HG03432 (cell line): Measurements from ENCODE around the gene ZNF428.
A peak's percentile ranks its signal among the peaks of the same experiment; 100 is the strongest.

Experiments
- ATAC-seq: cut with Tn5 transposase; IDR thresholded peaks from one replicate; pipeline ENCODE4 v1.9.1; 2021; ENCODE audit warnings: mild to moderate bottlenecking, moderate library complexity; ENCODE audit not compliant: unreplicated experiment

The ZNF428 gene

GRCh38 chr19:43564800-43565199 is 54.6 kb downstream of the ZNF428 start:
- ATAC-seq = no peak

DNA sequence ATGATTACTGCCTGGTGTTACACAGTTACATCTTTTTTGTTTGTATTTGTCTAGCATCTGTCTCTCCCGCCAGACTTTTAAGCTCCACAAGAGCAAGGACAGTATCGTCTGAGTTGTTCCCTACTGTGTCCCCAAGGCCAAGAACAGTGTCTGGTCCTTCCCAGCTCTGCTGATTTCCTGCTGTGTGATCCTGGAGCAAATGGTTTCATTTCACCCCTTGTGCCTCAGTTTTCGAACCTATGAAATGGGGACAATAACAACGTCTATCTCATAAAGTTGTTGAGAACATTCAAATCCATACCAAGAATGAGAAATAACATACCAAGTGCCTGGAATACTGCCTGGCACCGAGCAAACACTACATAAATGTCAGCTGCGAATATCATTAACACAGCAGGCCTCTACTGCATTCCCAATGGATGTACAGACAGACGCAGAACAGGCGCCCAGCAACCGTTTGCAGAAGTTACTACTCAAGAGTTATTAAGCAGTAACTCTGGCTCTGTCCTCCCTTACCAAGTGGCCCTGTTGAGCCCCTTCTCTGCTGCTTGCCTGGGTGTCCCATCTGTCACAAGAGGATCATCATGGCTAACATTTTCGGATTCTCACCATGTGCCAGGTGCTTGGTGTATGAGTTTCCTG is 55.5 kb downstream of the ZNF428 start:
- ATAC-seq = no peak

- ATAC-seq = peak; percentile 77
Measured at GRCh38 chr19:43562698-43563241, 56.7 kb downstream of the ZNF428 start.

DNA sequence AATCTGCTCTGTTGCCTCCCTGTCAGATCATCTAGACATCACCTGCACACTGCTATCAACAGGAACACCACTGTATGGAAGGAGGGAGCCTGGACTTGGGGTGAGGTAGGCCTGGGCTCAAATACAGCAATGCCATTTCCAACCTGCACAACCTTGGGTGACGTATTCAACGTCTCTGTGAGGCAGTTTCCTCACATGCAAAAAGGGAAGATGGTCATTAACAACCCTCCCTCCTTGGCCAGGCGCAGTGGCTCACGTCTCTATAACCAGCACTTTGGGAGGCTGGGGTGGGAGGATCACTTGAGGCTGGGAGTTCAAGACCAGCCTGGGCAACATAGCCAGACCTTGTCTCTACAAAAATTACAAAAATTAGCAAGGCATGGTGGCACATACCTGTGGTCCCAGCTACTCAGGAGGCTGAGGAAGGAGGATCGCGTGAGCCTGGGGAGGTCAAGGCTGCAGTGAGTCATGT is 57.2 kb downstream of the ZNF428 start:
- no peak for ATAC-seq

DNA sequence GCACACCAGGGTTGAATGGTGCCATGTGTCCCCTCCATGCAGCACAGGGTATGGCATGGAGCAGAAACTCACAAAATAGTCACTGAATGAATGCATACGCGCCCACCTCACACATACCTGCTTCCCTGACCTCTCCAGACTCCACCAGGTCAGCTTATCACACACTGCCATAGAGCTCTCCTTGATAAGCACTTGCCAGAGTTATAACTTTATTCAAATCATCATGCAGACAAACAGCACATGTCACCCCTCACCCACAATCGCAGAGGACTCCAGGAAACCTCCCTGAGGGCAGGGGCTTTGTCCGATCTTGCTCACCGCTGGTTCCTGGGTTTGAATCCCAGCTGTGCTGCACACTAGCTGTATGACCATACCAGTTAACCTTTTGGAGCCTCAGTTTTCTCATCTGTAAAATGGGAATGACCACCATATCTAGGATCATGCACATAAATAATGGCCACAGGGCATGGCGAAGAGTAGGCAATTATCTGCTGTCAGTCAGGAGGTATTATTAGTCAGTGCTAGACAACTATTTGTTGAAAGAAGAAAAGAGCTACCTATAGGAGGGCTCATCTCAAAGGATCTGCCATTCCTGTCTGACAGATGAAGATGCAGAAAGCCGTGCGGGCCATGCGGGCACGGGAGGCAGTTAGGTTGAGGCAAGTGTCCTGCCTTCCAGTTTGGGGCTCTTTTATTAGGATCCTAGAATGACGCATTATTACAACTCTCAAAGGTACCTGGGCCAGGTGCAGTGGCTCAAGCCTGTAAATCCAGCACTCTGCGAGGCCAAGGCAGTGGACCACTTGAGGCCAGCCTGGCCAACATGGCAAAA is 58.1 kb downstream of the ZNF428 start:
- ATAC-seq = no peak

DNA sequence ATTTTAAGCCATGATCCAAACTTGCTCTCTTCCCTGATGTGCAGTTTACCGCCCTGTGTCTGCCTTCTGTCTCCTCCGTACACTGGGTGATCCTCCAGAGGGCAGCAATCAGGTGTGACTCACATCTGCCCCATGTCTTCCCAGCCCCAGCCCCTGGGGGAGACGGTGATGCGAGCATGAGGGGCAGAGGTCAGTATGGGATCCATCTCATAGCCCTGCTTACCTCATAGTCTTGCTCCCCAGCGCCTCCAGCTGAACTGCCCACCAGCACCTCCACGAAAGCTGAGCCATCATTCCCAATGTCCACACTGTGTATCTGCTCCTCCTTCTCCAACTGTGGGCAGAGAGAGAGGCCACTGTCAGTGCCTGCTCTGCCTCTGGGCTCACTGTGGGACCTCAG is 58.7 kb downstream of the ZNF428 start:
- ATAC-seq = no peak
